PC-9 (cell line): ENCODE results near the gene GOLGA3. TPM values are rescaled to one million over a fixed set of nuclear protein-coding genes. Genes with fewer than 3 reads are reported as not detected.

ENCODE experiments used
- BruUV-seq: library from RNA; stranded (reverse); fragments of 400-500 nt; replicated peaks from 2 replicates; lab custom pipeline; 2021; lab: Mats Ljungman, UMichigan
- CTCF ChIA-PET: fragments of 300-600 bp; sonication (Branson Sonifier 250); formaldehyde crosslinking; loops from one replicate; lab custom pipeline; 2022; ENCODE audit warnings: antibody characterized with exemption; lab: Charles Lee
- POLR2A ChIA-PET: fragments of 300-600 bp; sonication (Branson Sonifier 250); formaldehyde crosslinking; loops from one replicate; lab custom pipeline; 2022; ENCODE audit warnings: antibody characterized with exemption; ENCODE audit not compliant: unreplicated experiment; lab: Charles Lee
- DNase-seq, 2 experiments: peaks; one replicate each; pipeline versions ENCODE4 v3.0.0 to v3.0.0-alpha.2; 2015 to 2022; ENCODE audit warnings: mixed read lengths in 1 of 2
- H2AFZ ChIP-seq: fragments of 200-600 bp; sonication (generic); 2 replicates; pipeline ENCODE4 v1.8.1; 2017; ENCODE audit warnings: antibody characterized with exemption
- H3F3A ChIP-seq: fragments of 200-600 bp; sonication (generic); 2 replicates; pipeline ENCODE4 v1.8.1; 2017; ENCODE audit warnings: antibody characterized with exemption, mild to moderate bottlenecking, low read depth; ENCODE audit not compliant: insufficient read depth
- H3K27ac ChIP-seq: fragments of 200-600 bp; sonication (generic); 2 replicates; pipeline ENCODE4 v1.6.1; 2016; ENCODE audit warnings: mixed run types
- H3K27me3 ChIP-seq: fragments of 200-600 bp; sonication (generic); 2 replicates; pipeline ENCODE4 v1.6.1; 2016; ENCODE audit warnings: low read depth, mixed run types; ENCODE audit not compliant: insufficient read depth
- H3K36me3 ChIP-seq: fragments of 200-600 bp; sonication (generic); 2 replicates; pipeline ENCODE4 v1.6.1; 2016; ENCODE audit warnings: low read depth, mixed run types
- H3K4me1 ChIP-seq: fragments of 200-600 bp; sonication (generic); replicated peaks from 2 replicates; pipeline ENCODE4 v1.6.1; 2016; ENCODE audit warnings: mixed run types; ENCODE audit not compliant: insufficient read depth
- H3K4me2 ChIP-seq: fragments of 200-600 bp; sonication (generic); 2 replicates; pipeline ENCODE4 v1.6.1; 2017; ENCODE audit warnings: mixed run types
- H3K4me3 ChIP-seq: fragments of 200-600 bp; sonication (generic); 2 replicates; pipeline ENCODE4 v1.6.1; 2016; ENCODE audit warnings: mixed run types
- H3K79me2 ChIP-seq: fragments of 200-600 bp; sonication (generic); 2 replicates; pipeline ENCODE4 v1.6.1; 2017; ENCODE audit warnings: low read depth, mixed run types
- H3K9me2 ChIP-seq: fragments of 200-600 bp; sonication (generic); 2 replicates; pipeline ENCODE4 v1.8.1; 2017; ENCODE audit warnings: mild to moderate bottlenecking; ENCODE audit not compliant: insufficient read depth
- H3K9me3 ChIP-seq: fragments of 200-600 bp; sonication (generic); 2 replicates; pipeline ENCODE4 v1.8.1; 2016; ENCODE audit warnings: low read depth; ENCODE audit not compliant: insufficient read depth
- H4K20me1 ChIP-seq: fragments of 200-600 bp; sonication (generic); 2 replicates; pipeline ENCODE4 v1.8.1; 2017; ENCODE audit not compliant: insufficient read depth
- CTCF ChIP-seq: fragments of 200-600 bp; sonication (generic); conservative IDR thresholded peaks from 2 replicates; pipeline ENCODE4 v1.6.1; 2017; ENCODE audit warnings: mixed run types, antibody characterized with exemption, mild to moderate bottlenecking, moderate library complexity
- EZH2 ChIP-seq: fragments of 200-600 bp; sonication (generic); IDR thresholded peaks from 2 replicates; pipeline ENCODE4 v1.8.0; 2017; ENCODE audit warnings: antibody characterized with exemption, low read depth
- intact Hi-C: fragments of 100-400 bp; cut with micrococcal nuclease; formaldehyde crosslinking; loops from one replicate; pipeline ENCODE4 v1.10.0; 2022; ENCODE audit not compliant: unreplicated experiment
- total RNA-seq: library from RNA; stranded (reverse); gene quantifications from 2 replicates; pipeline ENCODE4 v1.2.3, GENCODE V29; 2021

The GOLGA3 gene
- total RNA-seq, 1 experiment from 2014 or later, result 69.3 TPM

GRCh38 chr12:132774646-132775275 is 53.9 kb downstream of the GOLGA3 start:
- CTCF ChIA-PET, result no interaction called here
- no peaks in the 10 kb centered on the region; the same call in 1 of the 2 replicates for H3K27me3 ChIP-seq
- no peaks in the 10 kb centered on the region for H3K9me3 ChIP-seq
- no peak overlapping the region for H3K4me2 ChIP-seq
- no TSS peak for BruUV-seq
- H3K4me3 ChIP-seq, result no peak overlapping the region
- no peak overlapping the region for H3K27ac ChIP-seq
- no peak overlapping the region for H2AFZ ChIP-seq
- H4K20me1 ChIP-seq, result peaks cover 8% of the 10 kb centered on the region
- no peak for DNase-seq
- no peaks in the 10 kb centered on the region for H3K4me1 ChIP-seq
- POLR2A ChIA-PET, result no interaction called here
- no peaks in the 10 kb centered on the region for H3K9me2 ChIP-seq
- intact Hi-C loops, result no loop called here
- no peak for TF ChIP-seq EZH2
- no peak for TF ChIP-seq CTCF
- H3F3A ChIP-seq, result 0 out of 2 replicates have a peak, but pooled peaks cover 4% of the 10 kb centered on the region
- no peaks in the 10 kb centered on the region for H3K79me2 ChIP-seq
- H3K36me3 ChIP-seq, result no peaks in the 10 kb centered on the region

- Histone ChIP-seq H3K4me1 (no peaks in the 10 kb centered on the region), H3K27ac (no peak overlapping the region), H2AFZ (no peak overlapping the region), H3K4me2 (no peak overlapping the region), H3F3A (0 out of 2 replicates have a peak, but pooled peaks cover 4% of the 10 kb centered on the region), H3K4me3 (no peak overlapping the region), H3K27me3 (no peaks in the 10 kb centered on the region; the same call in 1 of the 2 replicates), H3K9me2 (no peaks in the 10 kb centered on the region), H4K20me1 (peaks cover 8% of the 10 kb centered on the region), H3K79me2 (no peaks in the 10 kb centered on the region), H3K9me3 (no peaks in the 10 kb centered on the region), H3K36me3 (no peaks in the 10 kb centered on the region)
- intact Hi-C loops, result no loop called here
- TF ChIP-seq CTCF (no peak), EZH2 (no peak)
- ChIA-PET CTCF (no interaction called here), POLR2A (no interaction called here)
- BruUV-seq, result no TSS peak
- DNase-seq, result no peak
These were observed 54.5 kb downstream of the GOLGA3 start for GRCh38 chr12:132774159-132774558.

- no peak overlapping the region for H3K4me2 ChIP-seq
- BruUV-seq, result no TSS peak
- DNase-seq, result no peak
- ChIA-PET CTCF (no interaction called here), POLR2A (no interaction called here)
- no peak overlapping the region for H3K27ac ChIP-seq
- H3K9me3 ChIP-seq, result no peaks in the 10 kb centered on the region
- H3K79me2 ChIP-seq, result no peaks in the 10 kb centered on the region
- TF ChIP-seq CTCF (no peak), EZH2 (no peak)
- H2AFZ ChIP-seq, result no peak overlapping the region
- no peaks in the 10 kb centered on the region for H3K9me2 ChIP-seq
- intact Hi-C loops, result no loop called here
- no peaks in the 10 kb centered on the region for H3K4me1 ChIP-seq
- H3K36me3 ChIP-seq, result no peaks in the 10 kb centered on the region
- H3F3A ChIP-seq, result peaks cover 4% of the 10 kb centered on the region; the same call in 1 of the 2 replicates
- H3K4me3 ChIP-seq, result no peak overlapping the region
- peaks cover 8% of the 10 kb centered on the region for H4K20me1 ChIP-seq
- no peaks in the 10 kb centered on the region; the same call in 1 of the 2 replicates for H3K27me3 ChIP-seq
These were observed 55.4 kb downstream of the GOLGA3 start for GRCh38 chr12:132773077-132773955.
